Measurements from ENCODE around the gene TNIP2. TPM values are rescaled to one million over a fixed set of nuclear protein-coding genes. Genes with fewer than 3 reads are reported as not detected.

Gene TNIP2, protein sequence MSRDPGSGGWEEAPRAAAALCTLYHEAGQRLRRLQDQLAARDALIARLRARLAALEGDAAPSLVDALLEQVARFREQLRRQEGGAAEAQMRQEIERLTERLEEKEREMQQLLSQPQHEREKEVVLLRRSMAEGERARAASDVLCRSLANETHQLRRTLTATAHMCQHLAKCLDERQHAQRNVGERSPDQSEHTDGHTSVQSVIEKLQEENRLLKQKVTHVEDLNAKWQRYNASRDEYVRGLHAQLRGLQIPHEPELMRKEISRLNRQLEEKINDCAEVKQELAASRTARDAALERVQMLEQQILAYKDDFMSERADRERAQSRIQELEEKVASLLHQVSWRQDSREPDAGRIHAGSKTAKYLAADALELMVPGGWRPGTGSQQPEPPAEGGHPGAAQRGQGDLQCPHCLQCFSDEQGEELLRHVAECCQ
- total RNA-seq, result 85.0 and 94.5 TPM in 2 replicates

DNA sequence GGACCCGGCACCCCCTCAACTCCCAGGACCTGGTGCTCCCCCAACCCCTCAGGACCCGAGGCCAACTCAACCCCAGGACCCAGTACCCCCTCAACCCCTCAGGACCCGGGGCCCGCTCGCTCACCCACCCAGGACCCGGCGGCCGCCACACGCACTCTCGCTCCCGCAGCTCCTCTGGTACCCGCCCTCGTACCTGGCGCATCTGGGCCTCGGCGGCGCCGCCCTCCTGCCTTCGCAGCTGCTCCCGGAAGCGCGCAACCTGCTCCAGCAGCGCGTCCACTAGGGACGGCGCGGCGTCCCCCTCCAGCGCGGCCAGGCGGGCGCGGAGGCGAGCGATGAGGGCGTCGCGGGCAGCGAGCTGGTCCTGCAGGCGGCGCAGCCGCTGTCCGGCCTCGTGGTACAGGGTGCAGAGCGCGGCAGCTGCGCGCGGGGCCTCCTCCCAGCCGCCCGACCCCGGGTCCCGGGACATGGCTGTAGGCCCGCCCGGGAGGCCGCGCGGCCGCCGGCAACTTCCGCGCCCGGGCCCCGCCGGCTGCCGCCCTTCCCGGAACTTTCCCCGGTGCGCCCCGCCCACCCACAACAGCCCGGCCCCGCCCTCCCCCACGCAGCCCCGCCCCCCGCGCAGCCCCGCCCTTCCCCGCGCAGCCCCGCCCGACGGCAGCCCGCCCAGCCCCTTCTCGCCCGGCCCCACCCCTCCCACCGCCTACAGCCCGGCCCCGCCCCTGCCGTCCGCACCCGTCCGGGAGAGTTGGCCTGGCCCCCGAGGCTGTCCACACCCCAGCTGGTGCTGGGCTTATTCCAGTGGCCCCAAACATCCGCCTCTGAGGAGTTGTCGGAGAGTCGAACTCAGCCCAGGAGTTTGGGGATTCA lies at the start of gene TNIP2:
TNIP2 (minus strand) TSS at position 516 of the 870 bp plus-strand sequence; CDS start at position 469, 47 bp downstream.

DNA sequence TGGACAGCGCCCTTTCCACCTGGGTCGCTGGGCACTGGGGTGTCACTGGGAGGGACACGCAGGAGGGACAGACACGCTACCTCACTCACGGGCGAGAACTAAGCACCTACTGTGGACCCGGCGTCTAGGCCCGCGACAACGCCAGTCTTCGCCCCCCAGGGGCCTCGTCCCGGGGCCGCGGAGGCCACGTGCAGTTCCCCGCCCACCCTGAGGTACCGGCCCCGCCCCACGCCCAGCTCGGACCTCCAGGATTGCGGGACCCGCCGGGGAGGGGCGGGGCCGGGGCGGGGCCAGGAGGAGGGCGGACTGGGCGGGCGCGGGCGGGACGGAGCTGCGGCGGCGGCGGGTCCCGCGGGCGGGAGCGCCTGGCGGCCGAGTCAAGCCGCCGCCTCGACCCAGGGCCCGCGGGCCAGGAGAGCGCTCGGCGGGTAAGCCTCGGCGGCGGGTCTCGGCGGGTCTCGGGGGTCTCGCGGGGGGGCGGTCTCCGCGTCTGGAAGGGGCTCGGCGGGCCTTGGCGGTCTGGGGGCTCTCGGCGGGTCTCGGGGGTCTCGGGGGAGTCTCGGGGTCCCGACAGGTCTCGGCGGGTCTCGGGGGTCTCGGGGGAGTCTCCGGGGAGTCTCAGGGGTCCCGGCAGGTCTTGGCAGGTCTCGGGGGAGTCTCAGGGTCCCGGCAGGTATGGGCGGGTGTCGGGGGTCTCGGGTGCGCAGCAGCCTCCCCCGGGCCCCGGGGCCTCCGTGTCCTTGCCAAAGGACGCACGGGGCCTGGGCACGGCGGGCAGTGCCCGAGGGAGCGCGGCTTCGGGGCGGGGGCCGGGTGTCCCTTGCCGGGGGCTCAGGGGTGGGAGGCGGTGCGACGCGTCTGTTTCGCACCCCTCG lies 36.8 kb upstream of the TNIP2 start, which contains the start of gene SH3BP2:
SH3BP2 (plus strand) TSS at position 375 of the 875 bp plus-strand sequence. CDS start 27,533 bp downstream, outside the sequence.

Other genes with a start within 250 kb of the TNIP2 start
- 6.0 and 7.8 TPM in 2 replicates for gene FAM193A, start 219.7 kb downstream of the TNIP2 start, total RNA-seq
- gene SH3BP2, start 36.7 kb upstream of the TNIP2 start, total RNA-seq, result 10.7 and 16.5 TPM in 2 replicates
- gene ADD1, start 87.5 kb upstream of the TNIP2 start, total RNA-seq, result 172 and 174 TPM in 2 replicates
- gene NOP14, start 207.1 kb upstream of the TNIP2 start, total RNA-seq, result 14.1 and 21.4 TPM in 2 replicates
- 2.4 and 3.7 TPM in 2 replicates for gene GRK4, start 207.2 kb upstream of the TNIP2 start, total RNA-seq

Measured in dermis lymphatic vessel endothelial cell (primary cell).